Measurements from ENCODE around the gene POU4F3. TPM values are rescaled to one million over a fixed set of nuclear protein-coding genes. Genes with fewer than 3 reads are reported as not detected.

Gene POU4F3
- total RNA-seq, 1 experiment from 2014 or later, result 0.29 TPM

- no peak for DNase-seq (ENCODE audit: low spot score)
Observed at GRCh38 chr5:146339715-146340259, 1.1 kb downstream of the POU4F3 start.

DNA sequence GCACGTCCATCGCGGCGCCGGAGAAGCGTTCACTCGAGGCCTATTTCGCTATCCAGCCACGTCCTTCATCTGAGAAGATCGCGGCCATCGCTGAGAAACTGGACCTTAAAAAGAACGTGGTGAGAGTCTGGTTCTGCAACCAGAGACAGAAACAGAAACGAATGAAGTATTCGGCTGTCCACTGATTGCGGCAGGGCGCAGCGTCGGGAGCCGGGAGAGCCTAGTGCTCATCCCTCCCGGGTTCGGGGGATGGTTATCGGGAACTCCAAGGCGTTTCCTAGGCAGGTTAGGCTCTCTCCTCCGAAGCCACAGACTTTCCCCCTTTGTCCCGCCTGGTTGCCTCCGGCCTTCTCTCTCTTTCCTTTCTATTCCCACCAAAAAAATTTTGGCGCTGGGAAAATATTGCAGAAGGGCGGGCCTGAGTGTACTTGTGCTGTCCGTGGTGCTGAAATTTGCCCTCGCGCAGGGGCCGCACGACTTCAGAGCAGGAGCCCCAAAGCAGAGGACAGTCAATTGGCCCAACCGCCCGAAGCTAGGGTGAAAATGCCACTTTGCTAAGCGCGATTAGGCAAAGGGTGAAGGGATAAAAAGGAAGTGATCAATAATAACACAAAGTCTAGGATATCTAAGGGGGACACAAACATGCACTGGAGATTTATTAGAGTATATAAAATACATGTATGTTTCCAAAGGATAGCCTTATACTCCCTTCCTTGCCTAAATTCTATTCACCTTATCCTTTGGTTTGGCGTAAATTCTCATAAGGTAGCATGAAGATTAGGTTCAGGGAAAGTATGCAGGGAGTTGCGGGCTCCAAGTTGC, 1.8 kb downstream of the POU4F3 start:
- DNase-seq (ENCODE audit: low spot score), result peak; percentile 27

- no peak for DNase-seq (ENCODE audit: low spot score)
Observed at GRCh38 chr5:146341854-146342253, 3.2 kb downstream of the POU4F3 start.

DNA sequence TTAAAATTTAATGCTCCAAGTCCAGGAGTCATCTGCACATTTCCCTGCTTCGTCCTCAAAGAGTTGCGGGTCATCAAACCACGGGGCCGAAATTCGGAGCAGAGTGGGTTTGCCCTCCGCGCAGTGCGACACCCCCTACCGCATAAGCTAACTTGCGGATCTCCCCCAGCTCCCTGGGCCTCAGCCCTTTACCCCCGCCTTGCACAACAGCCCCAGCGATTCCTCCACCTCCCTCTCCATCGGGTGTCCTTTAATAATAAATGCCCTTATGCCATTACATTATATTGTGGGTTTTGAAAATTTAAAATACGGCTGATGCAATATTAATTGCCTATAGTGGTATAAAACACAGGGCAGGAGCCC, 3.9 kb downstream of the POU4F3 start:
- no peak for DNase-seq (ENCODE audit: low spot score)

- no peak for DNase-seq (ENCODE audit: low spot score)
Observed at GRCh38 chr5:146342882-146343865, 4.5 kb downstream of the POU4F3 start.

DNA sequence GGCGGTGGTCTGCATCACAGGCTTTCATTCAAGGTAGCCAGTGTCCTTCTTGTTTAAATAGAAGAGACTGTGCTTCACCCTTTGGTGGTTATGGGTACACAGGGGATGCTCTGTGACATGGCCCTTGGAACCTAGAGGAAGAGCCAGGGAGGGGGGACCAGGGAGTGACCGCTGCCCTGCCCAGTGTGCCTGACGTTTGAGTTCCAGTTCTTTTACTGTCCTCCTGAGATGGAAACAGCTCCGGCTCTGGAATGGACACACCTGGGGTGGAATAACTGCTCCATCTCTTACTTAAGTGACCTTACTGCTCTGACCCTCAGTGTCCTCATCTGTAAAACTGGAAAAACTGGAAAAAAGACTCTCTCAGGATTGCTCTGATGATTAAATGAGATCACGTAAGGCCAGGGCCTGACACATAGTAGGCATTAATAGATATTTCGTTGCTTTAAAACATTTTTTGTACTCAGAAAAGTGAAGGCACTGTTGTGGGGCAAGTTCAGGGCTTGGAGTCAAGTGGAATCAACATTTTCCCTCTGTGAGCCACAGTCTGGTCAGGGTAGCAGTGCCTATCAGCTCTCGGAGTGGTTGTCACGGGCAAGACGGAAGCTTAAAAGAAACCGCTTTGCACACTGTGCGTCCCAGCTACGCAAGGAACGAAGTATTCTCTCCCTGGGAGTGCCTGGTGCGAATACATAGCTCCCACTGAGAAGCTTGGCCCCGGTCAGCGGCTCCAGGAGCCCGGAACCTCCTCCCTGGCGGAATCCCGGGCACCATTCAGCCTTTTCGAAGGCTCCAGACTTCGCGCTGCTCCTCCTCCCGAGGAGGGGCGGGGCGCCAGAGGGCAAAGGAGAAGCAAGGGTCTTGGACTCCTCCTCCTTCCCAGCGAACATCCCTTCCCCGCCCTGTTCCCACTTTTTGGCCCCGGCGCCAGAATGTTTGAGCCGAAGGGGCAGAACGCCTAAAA, 5.8 kb downstream of the POU4F3 start:
- no peak for DNase-seq (ENCODE audit: low spot score)

- DNase-seq (ENCODE audit: low spot score), result no peak
Observed at GRCh38 chr5:146345240-146345577, 6.6 kb downstream of the POU4F3 start.

DNA sequence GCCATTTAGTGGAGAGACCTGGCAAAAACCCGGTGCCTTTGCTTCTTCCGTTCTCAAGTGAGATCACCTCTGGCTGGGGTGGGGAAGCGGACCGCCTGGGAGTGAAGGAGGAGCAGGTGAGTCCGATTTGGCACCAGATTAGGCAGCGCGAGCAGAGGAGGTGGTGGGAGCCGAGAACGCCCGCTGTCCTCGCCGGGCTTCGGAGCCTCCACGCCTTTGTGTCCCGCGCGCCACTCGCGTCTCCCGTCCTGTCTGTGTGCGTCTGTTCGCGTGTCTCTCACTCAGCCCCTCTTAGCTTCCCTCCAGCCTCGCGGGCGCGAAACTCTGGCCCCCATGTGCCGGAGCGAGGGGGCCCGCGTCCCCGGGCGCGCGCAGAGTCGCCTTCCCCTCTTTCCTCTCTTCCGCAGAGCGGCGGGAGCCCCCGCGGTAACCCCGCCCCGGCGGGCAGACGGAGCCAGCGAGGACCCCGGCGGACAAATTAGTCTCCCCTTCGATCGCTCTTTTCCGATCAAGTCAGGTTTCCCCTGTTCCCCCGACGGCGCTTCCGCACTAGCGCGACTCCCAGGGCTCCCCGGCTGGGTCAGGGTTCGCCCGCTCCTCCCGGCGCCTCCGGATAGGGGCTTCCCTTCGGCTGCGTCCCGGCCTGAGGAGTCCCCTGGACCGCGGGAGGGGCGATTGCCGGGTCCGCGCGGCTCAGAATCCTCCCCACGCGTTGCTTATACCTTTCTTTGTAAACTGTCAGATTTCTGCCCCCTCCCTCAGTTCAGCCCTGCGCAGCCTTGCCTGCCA, 7.1 kb downstream of the POU4F3 start:
- DNase-seq (ENCODE audit: low spot score), result no peak

DNA sequence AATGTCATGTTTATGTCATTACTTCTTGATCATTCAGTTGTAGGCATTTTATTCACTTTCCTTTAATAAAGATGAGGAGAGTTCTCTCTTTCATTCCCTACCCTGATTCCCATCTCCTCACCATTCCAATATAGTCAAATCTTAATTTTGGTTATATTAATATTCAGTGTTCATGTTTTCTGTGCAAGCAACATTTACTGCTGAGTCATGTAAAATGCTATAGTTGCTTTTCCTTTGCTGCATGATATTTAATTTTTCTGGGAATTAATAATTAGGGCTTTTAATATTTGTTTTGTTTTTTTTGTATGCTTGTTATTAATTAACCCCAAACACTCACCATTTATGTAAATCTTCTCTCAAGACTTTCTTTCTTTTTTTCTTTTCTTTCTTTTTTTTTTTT, 18.5 kb downstream of the POU4F3 start:
- DNase-seq (ENCODE audit: low spot score), result no peak

DNA sequence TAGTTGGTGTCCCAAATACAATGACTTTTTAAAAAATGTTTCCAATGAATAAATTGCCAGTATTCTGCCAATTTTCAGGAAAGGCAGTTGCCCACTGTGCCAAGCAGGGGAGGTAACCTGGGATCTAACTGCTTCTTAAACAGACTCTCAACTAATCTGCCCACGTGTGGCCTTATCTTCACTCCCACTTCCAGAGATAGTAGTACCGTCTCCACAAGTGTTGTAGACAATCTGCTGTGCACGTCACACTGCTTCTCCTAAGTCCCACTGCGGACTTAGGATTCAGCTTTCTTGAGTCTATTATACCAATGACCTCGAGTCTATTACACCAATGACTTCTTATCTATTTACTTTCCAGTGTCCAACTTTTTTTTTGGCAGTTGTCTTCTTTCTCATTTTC, 21.2 kb downstream of the POU4F3 start:
- DNase-seq (ENCODE audit: low spot score), result no peak

- no peak for DNase-seq (ENCODE audit: low spot score)
Observed at GRCh38 chr5:146363161-146363874, 24.7 kb downstream of the POU4F3 start.

DNA sequence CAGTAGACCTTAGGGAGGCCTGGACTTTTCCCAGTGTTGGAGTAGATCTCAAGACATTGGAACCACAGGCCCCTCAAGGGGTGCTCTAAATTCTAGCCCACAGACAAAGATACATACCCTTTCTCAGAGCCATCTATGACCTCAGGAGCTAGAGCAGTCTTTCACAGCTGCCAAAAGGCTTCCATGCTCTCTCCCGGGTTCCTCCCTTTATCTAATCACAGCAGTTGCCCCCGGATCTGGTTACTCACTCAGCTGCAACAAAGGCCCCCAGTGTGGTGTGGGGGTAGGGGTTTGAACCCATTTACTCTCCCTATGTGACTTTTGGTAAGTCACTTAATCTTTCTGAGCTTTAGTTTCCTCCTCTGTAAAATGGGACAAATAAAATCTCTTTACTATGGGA, 27.0 kb downstream of the POU4F3 start:
- no peak for DNase-seq (ENCODE audit: low spot score)

DNA sequence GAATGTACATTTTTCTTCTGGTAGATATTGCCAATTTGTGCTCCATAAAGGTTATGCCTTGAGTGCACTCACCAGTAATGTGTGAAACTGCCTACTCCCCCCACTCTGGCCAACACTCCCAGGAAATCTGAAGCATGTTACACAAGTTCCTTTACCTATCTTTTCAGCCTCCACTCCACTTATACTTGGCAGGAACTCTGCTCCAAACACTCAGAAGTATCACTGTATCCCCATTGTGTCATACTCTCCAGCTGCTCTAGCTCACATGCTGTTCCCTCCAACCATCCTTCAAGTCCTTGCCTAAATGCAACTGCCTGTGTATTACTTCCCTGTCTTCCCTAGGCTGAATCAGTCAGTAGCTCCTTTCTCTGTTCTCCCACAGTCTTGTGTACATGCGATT, 28.3 kb downstream of the POU4F3 start:
- no peak for DNase-seq (ENCODE audit: low spot score)

GRCh38 chr5:146368137-146368536, 29.5 kb downstream of the POU4F3 start:
- no peak for DNase-seq (ENCODE audit: low spot score)

- DNase-seq (ENCODE audit: low spot score), result peak; percentile 60
Observed at GRCh38 chr5:146369691-146370090, 31.1 kb downstream of the POU4F3 start.

- DNase-seq (ENCODE audit: low spot score), result no peak
Observed at GRCh38 chr5:146376821-146377220, 38.2 kb downstream of the POU4F3 start.

GRCh38 chr5:146378986-146379385, 40.3 kb downstream of the POU4F3 start:
- DNase-seq (ENCODE audit: low spot score), result no peak

- no peak for DNase-seq (ENCODE audit: low spot score)
Observed at GRCh38 chr5:146380714-146381113, 42.1 kb downstream of the POU4F3 start.

DNA sequence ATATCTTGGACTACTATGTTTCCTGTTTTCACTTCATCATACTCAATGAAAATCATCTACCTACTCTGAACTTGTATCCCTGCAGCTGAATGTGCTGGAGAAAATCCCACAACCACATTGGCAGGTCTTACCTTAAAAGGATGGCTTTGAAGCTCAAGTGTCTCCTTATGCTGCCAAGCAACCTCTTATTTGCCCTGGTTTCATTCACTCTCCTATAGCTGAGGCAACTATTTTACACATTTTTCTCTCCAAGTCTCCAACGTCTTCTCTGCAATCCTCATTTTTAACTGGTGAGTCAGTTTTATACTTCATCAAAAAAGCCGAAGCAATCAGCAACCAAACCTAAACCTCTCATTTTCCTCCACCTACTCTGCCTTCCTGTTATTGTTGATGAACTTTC, 49.7 kb downstream of the POU4F3 start:
- DNase-seq (ENCODE audit: low spot score), result peak; percentile 84

DNA sequence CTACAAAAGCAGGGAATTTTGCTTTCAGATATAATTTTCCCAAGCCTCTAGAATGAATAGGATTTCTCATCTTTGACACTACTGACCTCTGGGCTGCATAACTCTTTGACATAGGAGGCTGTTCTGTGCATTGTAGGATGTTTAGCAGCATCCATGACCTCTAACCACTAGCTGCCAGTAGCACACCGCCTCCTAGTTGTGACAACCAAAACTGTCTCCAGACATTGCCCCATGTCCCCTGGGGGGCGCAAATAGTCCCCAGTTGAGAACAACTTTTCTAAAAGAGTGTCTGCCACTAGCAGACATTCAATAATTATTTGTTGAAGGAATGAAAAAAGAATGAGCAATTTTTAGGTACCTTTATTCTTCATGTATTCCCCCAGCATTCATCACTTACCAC, 51.8 kb downstream of the POU4F3 start:
- no peak for DNase-seq (ENCODE audit: low spot score)

All from A172 (cell line).